Left lobe of liver (tissue), 2 donors: ENCODE data around the gene GALNT8. TPM values are rescaled to one million over a fixed set of nuclear protein-coding genes. Genes with fewer than 3 reads are reported as not detected.

ENCODE experiments used
- ATAC-seq: fragments of 200-7000 bp; cut with Tn5 transposase; one replicate; pipeline ENCODE4 v1.9.1; 2020; ENCODE audit warnings: mild to moderate bottlenecking, moderate library complexity
- DNase-seq: peaks from one replicate; pipeline ENCODE4 v3.0.0-alpha.2; 2020; ENCODE audit warnings: low spot score
- total RNA-seq: library from RNA; stranded (reverse); gene quantifications from one replicate; pipeline ENCODE4 v1.2.1, GENCODE V29; 2021
- donor health status: DM: no; HTN: no; CAD: no; lungs with moderate emphysema.
- donor health status: DM: no; HTN: yes; CAD: no.

Gene GALNT8
- total RNA-seq, 1 donor from 2014 or later: not detected

DNA sequence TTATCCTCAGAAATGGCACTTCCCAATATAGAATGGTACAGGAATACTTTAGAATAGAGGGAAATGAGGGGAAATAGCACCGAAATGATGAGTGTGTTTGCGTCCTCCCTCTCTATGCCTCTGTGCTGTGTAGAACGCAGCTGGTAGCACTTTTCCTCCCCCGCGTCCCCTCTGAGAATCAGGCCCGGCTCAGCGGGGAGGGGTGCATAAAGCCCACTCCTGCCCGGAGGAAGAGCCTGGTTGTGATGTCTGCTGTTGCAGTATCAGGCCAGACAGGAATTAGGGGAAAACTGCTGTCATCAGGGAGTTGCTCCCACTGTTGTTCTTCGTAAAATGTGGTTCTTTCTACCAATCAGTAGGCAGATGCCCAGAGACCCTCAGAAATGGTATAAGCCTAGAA lies 76.0 kb downstream of the GALNT8 start:
- ATAC-seq: no peak
- no peak for DNase-seq

DNA sequence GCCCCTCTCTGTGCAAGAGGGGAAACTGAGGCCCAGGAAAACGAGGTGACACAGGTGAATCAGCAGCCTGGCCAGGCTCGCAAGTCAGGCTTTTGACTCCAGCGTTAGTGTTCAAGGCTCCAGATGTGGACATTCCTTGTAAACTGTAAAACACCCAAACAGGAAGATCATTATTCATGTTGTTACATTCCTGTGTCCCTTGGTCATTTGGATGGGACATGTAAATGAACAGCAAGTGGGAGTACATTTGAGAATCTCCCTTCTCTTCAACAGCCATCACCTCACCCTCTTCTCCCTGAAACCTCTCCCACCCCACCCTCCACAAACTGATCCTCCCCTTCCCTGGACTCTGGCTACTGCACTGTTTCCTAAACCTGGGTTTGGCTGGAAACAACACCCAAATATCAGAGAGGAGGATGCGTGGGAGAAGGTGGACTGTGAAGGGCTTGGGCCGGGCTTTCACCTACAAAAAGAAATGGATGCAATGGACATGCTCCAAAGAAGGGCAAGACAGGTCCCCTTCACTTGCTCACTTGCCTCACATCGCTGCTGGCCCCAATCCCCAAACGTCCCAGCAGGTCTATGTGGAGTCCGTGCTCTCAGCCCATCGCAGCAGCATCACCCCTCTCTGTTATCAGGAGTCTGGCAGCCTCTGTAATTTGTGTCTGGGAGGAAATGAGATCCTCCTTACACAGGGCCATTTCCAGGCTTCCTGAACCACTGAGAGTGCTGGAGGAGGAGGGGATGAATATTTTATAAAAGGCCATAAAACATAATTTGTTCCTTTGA lies 76.7 kb downstream of the GALNT8 start:
- no peak for ATAC-seq
- DNase-seq: no peak

DNA sequence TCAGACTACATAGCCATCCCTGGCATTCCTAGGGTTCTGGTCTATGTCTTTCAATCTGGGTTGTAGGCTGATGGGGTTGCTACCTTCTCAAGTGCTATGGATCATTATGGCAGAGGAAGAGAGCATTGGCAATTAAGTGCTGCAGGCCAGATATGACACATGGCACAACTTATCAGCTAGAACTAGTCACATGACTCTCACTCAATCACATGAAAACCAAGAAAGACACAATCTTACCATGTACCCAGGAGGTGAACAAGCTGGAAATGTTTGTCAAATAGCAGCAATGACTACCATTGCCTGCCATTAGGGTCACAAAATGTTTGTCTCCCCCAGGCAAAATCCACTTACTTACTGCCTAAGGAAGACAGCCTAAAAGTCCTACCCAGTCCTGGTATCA lies 80.4 kb downstream of the GALNT8 start:
- DNase-seq: no peak
- no peak for ATAC-seq

DNA sequence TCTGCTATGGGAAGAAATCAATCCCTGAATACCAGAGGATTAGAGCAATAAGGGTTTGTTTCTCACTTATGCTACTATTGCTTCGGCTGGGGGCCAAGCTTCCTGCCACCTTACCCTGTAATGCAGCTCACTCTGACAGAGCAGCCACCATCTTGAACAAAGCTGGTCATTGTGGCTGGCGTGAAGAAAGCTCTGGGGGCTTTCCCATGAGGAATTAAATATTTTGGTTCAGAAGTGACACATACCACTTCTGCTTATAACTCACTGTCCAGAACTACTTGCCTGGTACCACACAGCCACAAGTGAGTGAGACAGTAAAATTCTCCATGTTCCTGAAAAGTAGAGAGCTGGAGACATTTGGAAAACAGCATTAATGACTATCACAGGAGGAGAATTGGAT lies 82.6 kb downstream of the GALNT8 start:
- DNase-seq: no peak
- ATAC-seq: no peak

DNA sequence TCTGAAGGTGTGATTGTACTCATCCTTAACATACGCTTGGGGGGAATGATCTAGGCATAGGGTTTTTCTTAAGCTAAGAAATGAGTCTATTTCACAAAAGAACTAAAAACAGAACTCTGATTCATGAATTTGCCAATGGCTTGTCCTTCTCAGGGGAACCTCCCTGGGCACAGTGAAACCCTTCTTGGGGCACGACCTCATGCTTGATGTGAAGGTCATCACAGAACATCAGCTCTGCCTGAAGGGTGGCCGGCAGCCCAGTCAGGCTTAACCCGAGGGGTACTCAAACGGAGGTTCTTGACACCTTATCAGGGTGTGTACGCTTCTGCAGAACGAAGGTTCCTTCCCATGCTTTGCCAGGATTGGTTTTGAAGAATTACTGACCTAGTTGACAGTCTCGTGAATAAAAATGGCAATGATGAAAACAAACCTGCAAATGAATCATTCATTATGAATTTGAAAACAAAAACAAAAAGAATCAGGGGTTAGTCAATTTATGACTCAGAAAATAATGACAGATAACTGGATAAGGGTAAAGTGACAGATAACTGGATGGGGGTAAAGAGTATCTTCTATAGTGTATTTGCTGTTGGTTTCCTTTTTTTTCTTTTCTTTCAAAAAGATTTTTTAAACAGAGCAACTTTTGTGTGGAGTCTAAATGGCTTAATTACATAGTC lies 86.4 kb downstream of the GALNT8 start:
- DNase-seq: no peak
- ATAC-seq: no peak

DNA sequence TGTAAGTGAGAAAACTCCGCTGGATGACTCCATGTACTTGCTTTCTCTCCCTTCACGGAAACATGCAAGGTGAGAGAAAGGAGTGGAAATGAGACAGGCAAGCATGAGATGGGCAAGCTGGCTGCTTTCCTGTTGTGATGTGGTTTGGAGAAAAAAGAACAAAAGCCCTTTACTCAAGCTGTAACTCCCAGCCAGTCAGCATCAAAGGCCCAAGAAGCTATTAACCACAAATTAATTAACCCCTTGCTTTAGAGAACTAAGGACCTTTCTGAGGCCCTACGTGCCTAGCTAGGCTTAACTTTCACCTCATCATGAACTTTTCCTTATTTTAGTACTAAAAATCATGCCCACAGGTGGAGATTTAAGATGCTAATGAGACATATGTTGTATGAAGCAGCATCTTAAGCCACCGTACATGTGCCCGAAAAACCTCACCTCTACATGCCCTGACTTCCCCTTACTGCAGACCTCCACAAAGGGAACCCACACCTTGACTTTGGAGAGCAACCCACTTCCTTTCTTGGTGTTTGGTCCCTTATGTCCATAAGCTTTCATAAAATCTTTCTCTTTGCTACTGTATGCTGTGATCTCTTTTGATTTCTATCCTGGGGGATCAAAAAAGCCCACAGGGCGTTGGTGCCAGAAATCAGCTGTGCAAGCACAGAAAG lies 87.0 kb downstream of the GALNT8 start:
- DNase-seq (no peak), ATAC-seq (no peak)

DNA sequence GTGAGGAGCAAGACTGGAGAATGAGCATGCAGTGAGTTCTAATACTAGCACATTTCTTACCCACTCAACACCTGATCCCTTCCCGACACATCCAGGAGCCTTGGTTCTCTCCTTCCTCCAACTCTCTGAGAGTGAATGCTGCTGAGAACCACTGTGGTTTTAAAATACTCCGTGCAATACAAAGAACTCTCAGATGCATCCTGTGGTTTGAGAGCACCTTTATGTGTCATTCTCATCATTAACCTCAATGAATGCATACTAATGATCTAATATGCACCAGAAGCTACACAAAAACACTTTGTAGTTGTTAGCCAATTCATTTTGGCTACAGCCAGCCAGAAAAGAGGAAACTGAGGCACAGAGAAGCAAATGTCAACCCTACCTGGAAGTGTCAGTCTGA lies 87.6 kb downstream of the GALNT8 start:
- DNase-seq (no peak), ATAC-seq (no peak)

DNA sequence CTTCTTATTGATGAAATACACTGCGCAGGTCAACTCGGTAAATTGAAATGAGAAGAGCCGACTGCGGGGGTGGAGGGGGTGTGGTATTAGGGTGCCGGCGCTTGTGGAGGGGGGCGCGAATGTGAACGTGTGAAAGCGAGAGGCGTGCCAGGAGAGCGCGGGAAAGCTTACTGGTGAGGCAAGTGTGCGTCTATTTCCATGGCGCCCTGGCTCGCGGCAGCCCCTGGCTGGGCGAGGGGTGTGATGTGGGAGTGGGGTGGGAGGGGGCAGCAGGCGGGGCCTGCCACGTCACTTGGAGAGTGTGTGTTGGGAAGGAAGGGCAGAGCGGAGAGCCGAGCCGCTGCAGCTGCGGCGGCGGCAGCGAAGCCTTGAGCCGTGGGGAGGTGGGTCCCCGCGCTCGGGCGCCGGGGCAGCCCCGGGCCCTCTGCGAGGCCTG lies 88.8 kb downstream of the GALNT8 start:
- no peak for DNase-seq
- no peak for ATAC-seq

DNA sequence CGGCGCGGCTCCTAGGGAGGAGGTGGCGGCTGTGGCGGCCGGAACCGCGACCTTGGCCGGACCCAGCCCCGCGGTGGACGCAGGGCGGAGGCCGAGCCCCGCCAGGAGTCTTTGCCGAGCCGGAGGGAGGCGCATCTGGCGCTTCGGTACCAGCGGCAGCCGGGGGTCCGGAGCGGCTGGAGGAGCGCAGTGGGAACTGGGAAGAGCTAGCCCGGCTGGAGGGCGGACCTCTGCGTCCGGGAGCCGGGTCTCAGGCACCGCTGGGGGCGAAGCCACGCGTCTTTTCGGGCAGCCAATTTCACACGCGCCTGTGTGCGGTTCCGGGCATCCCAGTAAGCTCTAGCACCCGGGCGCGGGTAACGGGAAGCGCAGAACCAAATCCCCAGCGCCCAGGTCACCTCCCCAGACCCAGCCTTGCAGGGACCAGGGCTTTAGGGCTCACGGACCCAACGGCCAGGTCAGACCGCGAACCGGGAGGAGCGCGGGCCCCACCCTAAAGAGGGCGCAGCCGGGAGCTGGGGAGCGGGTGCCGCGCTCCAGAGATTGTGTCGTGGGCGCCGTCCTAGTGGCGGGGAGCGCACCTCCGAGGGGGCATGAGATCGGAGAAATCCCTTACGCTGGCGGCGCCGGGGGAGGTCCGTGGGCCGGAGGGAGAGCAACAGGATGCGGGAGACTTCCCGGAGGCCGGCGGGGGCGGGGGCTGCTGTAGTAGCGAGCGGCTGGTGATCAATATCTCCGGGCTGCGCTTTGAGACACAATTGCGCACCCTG lies 89.4 kb downstream of the GALNT8 start:
- ATAC-seq (no peak), DNase-seq (no peak)

DNA sequence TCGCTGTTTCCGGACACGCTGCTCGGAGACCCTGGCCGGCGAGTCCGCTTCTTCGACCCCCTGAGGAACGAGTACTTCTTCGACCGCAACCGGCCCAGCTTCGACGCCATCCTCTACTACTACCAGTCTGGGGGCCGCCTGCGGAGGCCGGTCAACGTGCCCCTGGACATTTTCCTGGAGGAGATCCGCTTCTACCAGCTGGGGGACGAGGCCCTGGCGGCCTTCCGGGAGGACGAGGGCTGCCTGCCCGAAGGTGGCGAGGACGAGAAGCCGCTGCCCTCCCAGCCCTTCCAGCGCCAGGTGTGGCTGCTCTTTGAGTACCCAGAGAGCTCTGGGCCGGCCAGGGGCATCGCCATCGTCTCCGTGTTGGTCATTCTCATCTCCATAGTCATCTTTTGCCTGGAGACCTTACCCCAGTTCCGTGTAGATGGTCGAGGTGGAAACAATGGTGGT lies 90.0 kb downstream of the GALNT8 start:
- DNase-seq (no peak), ATAC-seq (no peak)

DNA sequence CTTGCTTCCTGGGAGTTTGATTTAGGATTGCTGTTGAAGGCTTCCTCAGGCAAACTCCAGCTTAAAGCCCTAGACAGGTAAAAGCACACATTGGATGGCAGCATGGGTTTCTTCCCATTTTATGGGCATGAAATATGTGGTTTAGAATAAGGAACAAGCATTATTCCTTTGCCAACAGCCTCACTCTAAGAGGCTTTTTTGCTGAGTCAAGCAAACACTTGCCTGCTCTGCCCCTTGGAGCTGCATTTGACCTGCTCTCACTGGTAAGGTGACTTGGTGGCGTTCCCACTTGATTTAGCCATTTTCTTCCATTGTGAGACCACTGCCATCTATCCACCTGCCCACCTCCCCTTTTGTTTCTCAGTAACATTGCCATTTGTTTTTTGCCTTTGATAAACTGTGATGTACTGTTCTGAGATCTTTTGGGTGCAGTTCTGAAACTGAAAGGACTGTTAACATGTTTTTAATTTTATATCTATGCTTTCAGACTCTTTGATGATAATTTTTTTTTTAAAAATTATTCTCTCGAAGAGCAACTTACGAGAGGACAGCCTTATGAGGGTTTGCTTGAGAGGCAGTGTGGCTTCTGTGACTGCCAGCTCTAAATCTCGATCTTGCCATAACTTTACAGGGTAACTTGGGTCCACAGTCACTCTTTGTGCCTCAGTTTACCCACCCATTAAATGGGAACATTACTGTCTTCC lies 92.6 kb downstream of the GALNT8 start:
- DNase-seq: no peak
- ATAC-seq: no peak

DNA sequence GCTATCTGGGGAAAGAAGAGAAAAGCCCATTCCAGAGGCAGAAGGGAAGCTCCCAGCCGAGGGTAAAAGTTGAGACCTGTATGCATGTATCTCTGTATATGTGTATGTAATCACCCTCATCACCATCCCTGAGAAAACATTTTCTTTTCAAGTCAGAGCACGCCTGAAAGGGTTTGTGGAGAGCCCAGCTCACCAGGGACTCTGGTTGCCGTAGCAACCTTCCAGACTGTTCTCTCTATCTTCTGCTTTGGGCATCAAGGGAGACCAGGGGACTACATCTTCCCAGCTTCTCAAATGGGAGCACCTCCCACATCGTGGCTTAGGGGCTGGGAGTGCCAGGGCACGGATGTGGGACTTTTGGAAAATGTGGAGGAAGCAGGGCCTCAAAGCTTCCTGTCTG lies 93.5 kb downstream of the GALNT8 start:
- DNase-seq (no peak), ATAC-seq (no peak)

DNA sequence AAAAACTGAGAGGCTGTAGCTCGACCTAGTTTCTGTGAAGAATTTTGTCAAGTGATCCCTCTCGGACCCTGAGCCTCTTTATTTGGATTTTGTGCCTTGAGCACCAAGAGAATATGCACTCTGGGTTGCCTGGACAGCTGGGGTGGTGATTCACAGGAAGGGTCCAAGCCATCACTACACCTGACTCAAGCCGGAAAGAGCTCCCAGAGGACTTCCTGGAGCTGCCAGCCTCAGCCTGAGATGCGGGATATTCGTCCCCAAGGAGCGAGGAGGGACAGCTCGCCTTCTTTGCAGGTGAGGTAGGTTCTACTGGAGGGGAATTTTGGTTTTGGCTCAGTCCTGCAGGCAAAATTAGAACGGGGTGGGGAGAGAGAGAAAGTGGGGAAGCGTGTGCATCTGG lies 94.3 kb downstream of the GALNT8 start:
- ATAC-seq (no peak), DNase-seq (no peak)

DNA sequence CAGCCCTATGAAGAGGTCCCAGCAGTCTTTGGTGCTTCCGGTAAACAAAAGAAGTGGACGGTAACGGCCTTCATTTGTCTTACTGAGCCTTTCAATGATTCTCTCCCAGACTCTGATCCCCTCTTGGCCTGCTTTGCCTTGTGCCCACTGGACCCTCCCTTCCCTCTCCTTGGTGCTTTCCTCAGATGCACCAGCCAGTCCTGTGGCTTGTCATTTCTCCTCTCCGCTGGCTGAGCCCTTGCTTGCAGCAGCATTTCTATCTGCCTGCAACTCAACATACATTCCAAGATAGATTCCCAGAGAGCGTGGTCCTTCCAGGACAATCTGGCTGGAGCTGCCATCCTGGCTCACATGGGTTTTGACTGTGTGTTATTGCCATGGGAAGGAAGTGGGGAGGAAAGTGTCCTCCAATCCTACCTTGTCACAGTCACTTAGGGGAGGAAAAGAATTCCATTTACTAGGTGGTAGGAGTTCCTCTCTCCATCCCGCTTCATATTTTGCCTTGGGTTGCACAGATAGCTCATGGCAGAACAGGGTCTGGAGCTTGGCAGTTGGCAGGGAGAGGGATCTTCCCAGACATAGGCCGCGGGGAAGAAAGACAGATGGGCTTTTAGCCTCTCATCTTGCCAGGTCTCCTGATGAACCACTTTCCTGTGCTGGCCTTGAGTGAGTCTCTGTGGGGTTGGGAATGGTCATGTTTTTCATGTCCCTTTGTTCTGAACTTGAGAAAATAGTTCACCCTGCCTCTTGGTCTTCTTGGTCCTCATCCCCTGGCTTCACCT lies 96.7 kb downstream of the GALNT8 start:
- DNase-seq: no peak
- no peak for ATAC-seq

DNA sequence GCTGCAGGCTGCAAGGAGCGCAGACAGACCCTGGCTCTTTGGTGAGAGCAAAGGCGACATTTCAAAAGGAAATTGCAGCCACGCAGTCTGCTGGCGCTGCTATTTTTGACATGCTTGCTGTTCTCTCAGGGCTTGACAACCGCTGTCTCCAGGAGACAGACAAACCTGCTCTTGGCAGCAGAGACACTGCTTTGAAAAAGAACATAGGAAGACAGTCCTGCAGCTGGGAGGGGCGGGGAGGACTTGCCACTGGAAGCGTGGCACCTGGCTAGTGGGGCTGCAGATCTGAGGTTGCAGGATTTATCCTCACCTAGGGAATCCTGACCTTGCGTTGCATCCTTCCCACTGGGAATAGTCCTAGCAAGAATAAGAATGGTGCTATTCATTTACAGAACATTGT lies 97.7 kb downstream of the GALNT8 start:
- ATAC-seq (no peak), DNase-seq (no peak)

DNA sequence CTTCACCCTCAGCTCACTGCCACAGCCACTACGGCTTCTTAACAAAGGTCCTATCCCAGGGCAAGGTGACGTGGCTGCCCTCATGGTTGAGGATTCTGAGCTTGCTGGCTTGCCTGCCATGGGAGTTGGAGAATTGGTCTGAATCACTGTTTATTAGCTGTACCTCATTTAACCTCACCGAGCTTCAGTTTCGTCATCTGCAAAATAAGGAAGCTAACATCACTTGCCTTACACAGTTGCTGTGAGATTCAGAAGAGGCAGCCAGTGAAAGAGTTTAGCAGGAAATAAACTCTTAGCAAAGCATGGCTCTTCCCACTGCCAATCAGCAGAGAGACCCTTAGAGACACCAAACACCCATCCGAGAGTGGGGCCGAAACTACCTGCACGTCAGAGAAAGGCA lies 99.5 kb downstream of the GALNT8 start:
- no peak for DNase-seq
- no peak for ATAC-seq

DNA sequence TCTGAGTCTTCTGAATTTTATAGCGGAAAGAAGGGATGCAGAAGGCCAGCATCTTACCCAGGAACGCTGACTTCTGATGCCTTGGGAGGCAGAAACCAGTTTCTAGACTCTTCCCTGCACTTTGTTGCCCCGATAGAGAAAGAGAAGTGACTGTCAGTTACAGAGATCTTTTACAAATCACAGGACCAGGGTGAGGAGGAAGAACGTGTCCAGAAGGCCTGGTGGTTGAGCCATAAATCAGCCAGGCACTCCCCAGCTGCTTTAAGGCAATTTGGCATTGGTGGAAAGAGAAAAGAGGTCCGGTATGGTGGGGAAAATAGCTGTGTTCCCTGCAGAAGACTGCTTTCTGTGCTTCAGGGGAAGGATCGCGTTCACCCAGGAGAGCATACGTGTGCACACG lies 100.8 kb downstream of the GALNT8 start:
- DNase-seq (no peak), ATAC-seq (no peak)
